ENCODE results near the gene UCK1.

Gene UCK1

GRCh38 chr9:131500377-131500776 is 30.7 kb downstream of the UCK1 start:
- FAIRE-seq, result no peak
- DNase-seq (ENCODE audit: insufficient read length, low spot score), result no peak

- DNase-seq (ENCODE audit: insufficient read length, low spot score), result no peak
- no peak for FAIRE-seq
These were observed 31.8 kb downstream of the UCK1 start for GRCh38 chr9:131499254-131499767.

GRCh38 chr9:131496844-131497405 is 34.1 kb downstream of the UCK1 start:
- no peak for FAIRE-seq

GRCh38 chr9:131495785-131496184 is 35.3 kb downstream of the UCK1 start:
- FAIRE-seq (no peak), DNase-seq (ENCODE audit: insufficient read length, low spot score) (no peak)

More at GRCh38 chr9:131496844-131497405, 34.1 kb downstream of the UCK1 start:
- no peak for DNase-seq (ENCODE audit: insufficient read length, low spot score)

- FAIRE-seq (no peak), DNase-seq (ENCODE audit: insufficient read length, low spot score) (no peak)
These were observed 36.7 kb downstream of the UCK1 start for GRCh38 chr9:131494296-131494870.

GRCh38 chr9:131492070-131492469 is 39.0 kb downstream of the UCK1 start:
- FAIRE-seq (no peak), DNase-seq (ENCODE audit: insufficient read length, low spot score) (no peak)

GRCh38 chr9:131491001-131491710 is 39.9 kb downstream of the UCK1 start:
- FAIRE-seq (no peak), DNase-seq (ENCODE audit: insufficient read length, low spot score) (no peak)

GRCh38 chr9:131490514-131490913 is 40.5 kb downstream of the UCK1 start:
- DNase-seq (ENCODE audit: insufficient read length, low spot score) (no peak), FAIRE-seq (no peak)

- DNase-seq (ENCODE audit: insufficient read length, low spot score), result no peak
- FAIRE-seq, result no peak
These were observed 43.4 kb downstream of the UCK1 start for GRCh38 chr9:131487621-131488031.

GRCh38 chr9:131487001-131487400 is 44.1 kb downstream of the UCK1 start:
- FAIRE-seq, result no peak

GRCh38 chr9:131485728-131486422 is 45.2 kb downstream of the UCK1 start:
- no peak for FAIRE-seq
- no peak for DNase-seq (ENCODE audit: insufficient read length, low spot score)

More at GRCh38 chr9:131487001-131487400, 44.1 kb downstream of the UCK1 start:
- DNase-seq (ENCODE audit: insufficient read length, low spot score), result no peak

- FAIRE-seq, result no peak
These were observed 45.9 kb downstream of the UCK1 start for GRCh38 chr9:131485206-131485605.

GRCh38 chr9:131484560-131485185 is 46.4 kb downstream of the UCK1 start:
- DNase-seq (ENCODE audit: insufficient read length, low spot score) (no peak), FAIRE-seq (no peak)

More at GRCh38 chr9:131485206-131485605, 45.9 kb downstream of the UCK1 start:
- no peak for DNase-seq (ENCODE audit: insufficient read length, low spot score)

- FAIRE-seq, result no peak
- DNase-seq (ENCODE audit: insufficient read length, low spot score), result no peak
These were observed 47.0 kb downstream of the UCK1 start for GRCh38 chr9:131484051-131484445.

GRCh38 chr9:131483319-131484050 is 47.6 kb downstream of the UCK1 start:
- DNase-seq (ENCODE audit: insufficient read length, low spot score) (no peak), FAIRE-seq (no peak)

- DNase-seq (ENCODE audit: insufficient read length, low spot score) (no peak), FAIRE-seq (no peak)
These were observed 48.6 kb downstream of the UCK1 start for GRCh38 chr9:131482343-131483006.

GRCh38 chr9:131481441-131482342 is 49.4 kb downstream of the UCK1 start:
- FAIRE-seq (no peak), DNase-seq (ENCODE audit: insufficient read length, low spot score) (no peak)

- DNase-seq (ENCODE audit: insufficient read length, low spot score), result no peak
- FAIRE-seq, result no peak
These were observed 50.8 kb downstream of the UCK1 start for GRCh38 chr9:131480258-131480657.

GRCh38 chr9:131478911-131479310 is 52.2 kb downstream of the UCK1 start:
- no peak for FAIRE-seq
- DNase-seq (ENCODE audit: insufficient read length, low spot score), result no peak
